Measurements from ENCODE around the gene CHMP1A.

CHMP1A gene

DNA sequence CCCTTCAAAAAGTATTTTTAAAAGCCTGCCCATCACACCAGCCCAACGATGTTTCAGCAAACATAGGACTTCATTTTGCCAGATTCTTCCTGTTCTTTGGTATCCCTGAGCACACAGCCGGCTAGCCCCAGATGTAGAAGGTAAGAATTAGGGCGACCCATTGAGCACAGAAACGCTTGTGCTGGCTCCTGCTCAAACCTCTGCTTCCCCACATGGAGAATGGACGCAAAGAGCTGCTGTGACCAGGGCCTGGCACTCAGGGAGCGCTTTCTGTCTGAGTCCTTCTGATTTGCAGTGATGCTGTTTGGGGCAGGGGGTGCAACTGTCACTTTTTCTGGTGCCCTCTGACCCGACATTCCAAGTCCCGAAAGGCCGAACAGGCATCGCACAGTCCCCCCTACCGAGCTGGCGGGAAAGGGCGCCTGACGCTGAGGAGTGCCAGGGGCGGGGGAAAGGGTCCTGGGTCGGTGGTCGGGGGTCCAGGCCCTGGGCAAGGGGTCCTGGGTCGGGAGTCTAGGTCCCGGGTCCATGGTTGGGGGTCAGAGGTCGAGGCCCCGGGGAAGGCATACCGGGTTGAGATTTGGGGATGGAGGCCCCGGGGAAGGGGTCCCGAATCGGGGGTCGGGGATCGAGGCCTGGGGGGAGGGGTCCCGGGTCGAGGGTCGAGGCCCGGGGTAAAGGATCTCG lies 930 bp downstream of the CHMP1A start:
- no peak for ATAC-seq (ENCODE audit: low read depth)
- H3K4me3 Mint-ChIP-seq = peak overlapping the region; percentile 87
- H3K9me3 Mint-ChIP-seq = no peaks in the 10 kb centered on the region
- DNase-seq (ENCODE audit: low spot score in 2 of 2) = no peak
- H3K36me3 Mint-ChIP-seq = peaks cover 2% of the 10 kb centered on the region
- H3K4me1 Mint-ChIP-seq = peaks cover 17% of the 10 kb centered on the region
- H3K27ac Mint-ChIP-seq = peak overlapping the region; percentile 90
- H3K27me3 Mint-ChIP-seq = no peaks in the 10 kb centered on the region

DNA sequence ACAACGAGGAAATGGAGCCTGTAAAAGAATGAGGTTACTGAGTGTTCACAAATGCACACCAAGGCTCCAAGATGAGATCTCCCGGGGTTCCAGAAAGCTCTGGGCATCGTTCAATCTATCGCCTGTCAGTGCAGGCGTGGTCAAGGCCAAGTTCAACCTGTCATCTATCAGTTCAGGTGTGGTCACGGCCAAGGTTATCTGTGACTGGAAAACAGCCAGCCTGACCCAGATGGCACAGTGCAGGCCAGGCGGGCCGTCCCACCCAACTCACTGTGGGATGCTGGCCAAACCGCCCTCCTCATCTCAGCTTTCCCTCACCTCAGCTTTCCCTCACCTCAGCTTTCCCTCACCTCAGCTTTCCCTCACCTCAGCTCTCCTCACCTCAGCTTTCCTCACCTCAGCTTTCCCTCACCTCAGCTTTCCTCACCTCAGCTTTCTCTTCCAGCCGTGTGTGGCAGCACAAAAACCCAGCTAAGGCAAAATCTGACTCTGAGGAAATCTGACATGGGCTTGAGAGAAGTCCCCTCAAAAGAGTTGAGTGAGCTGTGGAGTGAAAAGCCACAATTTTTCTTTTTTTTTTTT lies 2.4 kb downstream of the CHMP1A start:
- H3K4me3 Mint-ChIP-seq = peak overlapping the region; percentile 24
- no peaks in the 10 kb centered on the region for H3K9me3 Mint-ChIP-seq
- peaks cover 1% of the 10 kb centered on the region for H3K36me3 Mint-ChIP-seq
- peaks cover 17% of the 10 kb centered on the region for H3K4me1 Mint-ChIP-seq
- no peaks in the 10 kb centered on the region for H3K27me3 Mint-ChIP-seq
- no peak for DNase-seq (ENCODE audit: low spot score in 2 of 2)
- no peak for ATAC-seq (ENCODE audit: low read depth)
- H3K27ac Mint-ChIP-seq = no peak overlapping the region

DNA sequence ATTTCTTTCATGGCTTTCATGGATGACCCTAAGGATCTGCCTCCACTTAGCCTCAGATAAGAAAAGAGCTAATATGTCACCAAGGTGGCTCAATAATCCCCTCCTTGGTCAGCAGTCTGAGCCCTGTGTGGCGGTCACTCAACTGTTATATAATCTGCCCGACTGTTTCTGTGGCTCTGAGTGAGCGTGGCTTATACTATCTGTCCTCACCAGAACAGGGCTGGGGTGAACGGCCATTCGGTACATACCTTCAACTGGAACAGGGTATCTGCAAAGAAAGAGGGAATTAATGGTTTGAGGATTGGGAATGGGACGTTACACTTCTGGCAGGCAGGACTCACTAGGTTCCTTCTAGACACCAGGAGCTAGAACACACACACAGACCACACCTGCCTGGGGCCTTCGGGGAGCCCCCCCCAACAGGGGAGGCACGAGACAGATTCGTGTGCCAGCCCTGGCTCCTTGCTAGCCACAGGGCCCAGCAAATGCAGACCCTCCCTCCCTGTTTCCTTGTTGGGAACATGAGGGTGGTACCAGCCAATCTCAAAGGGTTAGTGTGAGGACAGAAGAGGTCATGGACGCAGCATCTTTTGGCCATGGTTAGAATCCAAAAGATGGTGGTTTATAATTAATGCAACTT lies 3.7 kb downstream of the CHMP1A start:
- ATAC-seq (ENCODE audit: low read depth) (no peak), DNase-seq (ENCODE audit: low spot score in 2 of 2) (no peak)
- H3K4me3 Mint-ChIP-seq = peak overlapping the region; percentile 11
- H3K27ac Mint-ChIP-seq = no peak overlapping the region
- peaks cover 8% of the 10 kb centered on the region for H3K36me3 Mint-ChIP-seq
- no peaks in the 10 kb centered on the region for H3K27me3 Mint-ChIP-seq
- H3K9me3 Mint-ChIP-seq = no peaks in the 10 kb centered on the region
- H3K4me1 Mint-ChIP-seq = peaks cover 17% of the 10 kb centered on the region

DNA sequence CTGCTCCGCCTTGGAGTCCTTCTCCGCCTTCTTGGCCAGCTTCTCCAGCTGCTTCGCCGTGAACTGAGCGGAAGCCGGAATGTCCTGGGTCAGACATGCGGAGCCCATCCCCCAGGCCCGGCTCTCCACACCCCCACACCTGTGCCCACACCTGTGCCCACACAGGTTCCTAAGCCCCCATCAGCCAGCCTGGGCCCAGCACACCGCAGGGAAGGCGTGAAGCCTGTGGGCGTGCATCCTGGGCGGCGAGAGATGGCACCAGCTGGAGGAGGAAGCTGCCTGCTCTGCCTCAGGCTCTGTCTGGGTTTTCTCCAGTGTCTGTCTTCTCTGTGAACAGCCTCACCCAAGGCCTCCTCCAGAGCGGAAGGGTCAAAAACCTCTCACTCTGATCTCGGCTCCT lies 5.9 kb downstream of the CHMP1A start:
- Mint-ChIP-seq H3K4me1 (peaks cover 10% of the 10 kb centered on the region), H3K27ac (no peak overlapping the region), H3K9me3 (no peaks in the 10 kb centered on the region), H3K4me3 (no peak overlapping the region), H3K27me3 (no peaks in the 10 kb centered on the region), H3K36me3 (peaks cover 16% of the 10 kb centered on the region)
- no peak for ATAC-seq (ENCODE audit: low read depth)
- DNase-seq (ENCODE audit: low spot score in 2 of 2) = no peak

DNA sequence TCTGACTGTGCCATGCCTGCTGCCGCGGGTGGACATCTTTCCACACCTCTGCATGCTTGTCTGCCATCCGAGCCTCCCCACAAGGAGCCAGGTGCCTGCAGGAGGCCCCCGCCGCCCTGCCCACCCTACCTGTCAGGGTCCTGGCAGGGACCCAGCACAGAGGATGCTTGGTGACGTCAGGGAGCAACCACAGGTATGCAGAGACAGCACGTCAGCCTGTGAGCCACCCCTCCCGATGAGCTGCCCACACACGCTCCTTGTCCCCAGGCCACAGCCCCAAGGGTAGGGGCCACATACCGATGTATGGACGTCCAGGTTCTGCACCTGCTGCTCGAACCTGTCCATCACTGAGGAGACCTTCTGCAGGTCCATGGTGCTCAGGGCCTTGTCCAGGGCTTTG lies 10.6 kb downstream of the CHMP1A start:
- Mint-ChIP-seq H3K27ac (no peak overlapping the region), H3K4me3 (no peak overlapping the region), H3K4me1 (no peaks in the 10 kb centered on the region), H3K27me3 (no peaks in the 10 kb centered on the region), H3K36me3 (peaks cover 27% of the 10 kb centered on the region), H3K9me3 (no peaks in the 10 kb centered on the region)
- DNase-seq (ENCODE audit: low spot score in 2 of 2) (no peak), ATAC-seq (ENCODE audit: low read depth) (no peak)

DNA sequence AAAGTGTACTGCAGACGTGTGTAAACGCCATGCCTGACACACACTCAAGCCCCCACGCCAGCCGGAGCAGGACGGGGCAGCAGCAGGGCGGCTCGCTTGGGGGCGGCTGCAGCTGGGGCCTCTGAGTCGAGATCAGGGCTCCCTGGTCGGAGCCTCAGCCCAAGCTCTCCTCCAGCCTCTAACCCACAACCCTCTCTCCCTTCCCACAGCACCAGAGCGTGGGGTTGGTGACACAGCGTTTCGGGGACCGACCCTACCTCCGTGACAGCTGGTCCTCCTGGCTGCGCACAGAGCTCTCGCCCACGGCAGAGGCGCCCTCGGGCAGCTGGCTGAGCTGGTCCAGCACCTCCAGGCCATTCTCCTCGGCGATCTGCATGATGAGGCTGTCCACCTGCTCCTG lies 11.2 kb downstream of the CHMP1A start:
- no peaks in the 10 kb centered on the region for H3K9me3 Mint-ChIP-seq
- H3K4me3 Mint-ChIP-seq = no peak overlapping the region
- H3K36me3 Mint-ChIP-seq = peaks cover 27% of the 10 kb centered on the region
- DNase-seq (ENCODE audit: low spot score in 2 of 2) (no peak), ATAC-seq (ENCODE audit: low read depth) (no peak)
- no peaks in the 10 kb centered on the region for H3K4me1 Mint-ChIP-seq
- no peaks in the 10 kb centered on the region for H3K27me3 Mint-ChIP-seq
- peak overlapping the region; percentile 20 for H3K27ac Mint-ChIP-seq

DNA sequence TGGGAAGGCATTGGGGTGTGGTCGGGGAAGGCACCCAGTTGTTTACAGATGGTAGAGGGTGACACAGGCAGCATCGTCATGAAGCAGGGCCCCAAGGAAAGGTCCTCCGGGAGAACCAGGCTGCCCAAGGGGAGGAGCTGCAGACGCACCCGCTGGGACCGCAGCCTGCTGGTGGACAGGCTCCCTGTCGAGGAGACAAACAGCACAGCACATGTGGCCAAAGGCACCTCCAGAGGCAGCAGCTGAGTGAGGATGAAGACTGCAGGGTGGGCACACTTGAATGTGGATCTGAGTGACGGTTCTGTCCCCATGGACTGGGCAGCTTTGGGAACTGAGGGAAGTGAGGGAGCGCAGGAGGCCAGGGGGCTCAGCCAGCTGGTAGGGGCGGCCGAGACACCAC lies 12.4 kb downstream of the CHMP1A start:
- H3K9me3 Mint-ChIP-seq = no peaks in the 10 kb centered on the region
- H3K27me3 Mint-ChIP-seq = no peaks in the 10 kb centered on the region
- H3K27ac Mint-ChIP-seq = no peak overlapping the region
- ATAC-seq (ENCODE audit: low read depth) = no peak
- peaks cover 25% of the 10 kb centered on the region for H3K36me3 Mint-ChIP-seq
- no peak overlapping the region for H3K4me3 Mint-ChIP-seq
- peaks cover 6% of the 10 kb centered on the region for H3K4me1 Mint-ChIP-seq
- no peak for DNase-seq (ENCODE audit: low spot score in 2 of 2)

DNA sequence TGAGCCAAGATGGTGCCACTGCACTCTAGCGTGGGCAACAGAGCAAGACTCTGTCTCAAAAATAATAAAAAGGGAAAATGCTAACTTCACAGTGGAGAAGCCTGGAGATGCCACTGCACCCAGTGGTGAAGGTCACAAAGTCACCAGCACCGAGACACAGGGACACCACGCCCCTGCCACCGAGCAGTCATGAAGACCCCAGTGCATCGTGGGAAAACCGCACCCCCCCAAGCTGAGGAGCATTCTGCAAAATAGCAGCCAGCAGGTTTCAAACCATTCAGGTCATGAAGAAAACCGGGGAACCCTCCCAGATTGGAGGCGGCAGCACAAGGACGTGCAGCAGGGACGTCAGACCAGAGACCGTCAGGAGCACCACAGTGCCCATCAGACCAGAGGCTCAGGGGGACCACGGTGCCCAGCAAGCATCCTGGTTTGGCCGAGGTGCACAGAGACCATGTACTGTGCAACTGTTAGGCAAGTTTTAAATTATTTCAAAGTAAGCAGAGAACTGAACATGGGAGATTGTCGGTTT lies 13.7 kb downstream of the CHMP1A start:
- no peak overlapping the region for H3K27ac Mint-ChIP-seq
- no peak for DNase-seq (ENCODE audit: low spot score in 2 of 2)

DNA sequence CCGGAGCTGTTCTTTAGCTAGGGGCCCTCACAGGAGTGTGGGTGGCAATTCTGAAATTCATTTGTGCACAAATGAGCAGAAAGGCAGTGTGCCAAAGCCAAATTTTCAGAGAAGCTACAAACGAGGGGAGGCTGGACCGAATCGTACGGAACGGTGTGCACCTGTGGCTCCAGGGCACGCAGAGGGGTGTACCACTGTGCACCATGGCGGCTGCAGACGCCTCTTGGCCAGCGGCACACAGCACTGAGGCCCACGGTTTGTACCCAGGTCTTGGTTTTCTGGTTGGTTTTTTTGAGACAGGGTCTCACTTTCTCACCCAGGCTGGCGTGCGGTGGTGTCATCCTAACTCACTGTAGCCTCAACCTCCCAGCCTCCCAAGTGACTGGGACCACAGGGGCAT lies 14.9 kb downstream of the CHMP1A start:
- Mint-ChIP-seq H3K4me3 (no peak overlapping the region), H3K27me3 (peaks cover 2% of the 10 kb centered on the region), H3K4me1 (peaks cover 6% of the 10 kb centered on the region), H3K9me3 (no peaks in the 10 kb centered on the region), H3K27ac (no peak overlapping the region), H3K36me3 (peaks cover 14% of the 10 kb centered on the region)
- DNase-seq (ENCODE audit: low spot score in 2 of 2) = no peak
- no peak for ATAC-seq (ENCODE audit: low read depth)

More for the DNA sequence above, 13.7 kb downstream of the CHMP1A start:
- no peaks in the 10 kb centered on the region for H3K9me3 Mint-ChIP-seq
- H3K27me3 Mint-ChIP-seq = peaks cover 2% of the 10 kb centered on the region
- no peak for ATAC-seq (ENCODE audit: low read depth)
- no peak overlapping the region for H3K4me3 Mint-ChIP-seq
- peaks cover 6% of the 10 kb centered on the region for H3K4me1 Mint-ChIP-seq
- H3K36me3 Mint-ChIP-seq = peaks cover 19% of the 10 kb centered on the region

DNA sequence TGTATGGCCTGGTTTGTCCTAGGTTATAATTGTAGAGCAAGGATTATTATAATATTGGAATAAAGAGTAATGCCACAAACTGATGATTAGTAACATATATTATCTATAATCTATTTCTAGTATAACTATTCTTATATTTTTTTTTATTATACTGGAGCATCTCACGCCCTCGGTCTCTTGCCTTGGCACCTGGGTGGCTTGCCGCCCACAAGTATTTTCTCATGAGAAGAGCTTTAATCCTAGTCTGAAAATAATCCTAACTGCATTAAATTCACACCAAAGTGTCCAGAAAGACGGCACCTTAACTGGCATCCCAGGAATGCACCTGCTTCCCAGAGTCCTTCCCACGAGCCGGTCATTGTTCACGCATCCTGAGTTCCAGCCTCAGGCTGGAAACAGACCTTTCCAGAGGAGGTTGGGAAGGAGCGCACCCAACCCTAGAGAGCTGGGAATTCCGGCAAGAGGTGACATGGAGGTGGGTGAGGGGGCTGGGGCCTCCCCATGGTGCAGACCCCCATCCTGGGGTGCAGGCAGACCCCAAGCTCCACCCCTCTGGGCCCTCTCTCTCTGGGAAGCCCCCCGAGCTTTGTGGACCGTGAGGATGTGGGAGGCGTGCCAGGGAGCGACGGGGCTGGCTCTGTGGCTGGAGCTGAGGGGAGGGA lies 15.9 kb downstream of the CHMP1A start:
- no peak overlapping the region for H3K4me3 Mint-ChIP-seq
- no peak overlapping the region for H3K27ac Mint-ChIP-seq

DNA sequence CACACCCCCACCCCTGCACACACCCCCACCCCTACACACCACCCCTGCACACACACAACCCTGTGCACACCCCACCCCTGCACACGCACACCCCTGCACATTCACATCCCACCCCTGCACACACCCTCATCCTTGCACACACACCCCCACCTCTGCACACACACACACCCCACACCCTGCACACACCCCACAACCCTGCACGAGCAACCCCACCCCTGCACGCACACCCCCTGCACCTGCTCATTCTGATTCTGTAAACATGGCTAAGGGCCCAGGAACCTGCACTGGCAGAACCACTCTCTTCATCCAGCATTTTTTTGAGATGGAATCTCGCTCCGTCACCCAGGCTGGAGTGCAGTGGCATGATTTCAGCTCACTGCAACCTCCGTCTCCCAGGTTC lies 18.1 kb downstream of the CHMP1A start:
- DNase-seq (ENCODE audit: low spot score in 2 of 2) (no peak), ATAC-seq (ENCODE audit: low read depth) (no peak)
- Mint-ChIP-seq H3K9me3 (no peaks in the 10 kb centered on the region), H3K36me3 (no peaks in the 10 kb centered on the region), H3K27me3 (peaks cover 2% of the 10 kb centered on the region), H3K27ac (no peak overlapping the region), H3K4me1 (peaks cover 6% of the 10 kb centered on the region), H3K4me3 (no peak overlapping the region)

More for the DNA sequence above, 15.9 kb downstream of the CHMP1A start:
- peaks cover 6% of the 10 kb centered on the region for H3K4me1 Mint-ChIP-seq
- no peaks in the 10 kb centered on the region for H3K9me3 Mint-ChIP-seq
- peaks cover 2% of the 10 kb centered on the region for H3K27me3 Mint-ChIP-seq
- peaks cover 11% of the 10 kb centered on the region for H3K36me3 Mint-ChIP-seq
- ATAC-seq (ENCODE audit: low read depth) (no peak), DNase-seq (ENCODE audit: low spot score in 2 of 2) (no peak)

DNA sequence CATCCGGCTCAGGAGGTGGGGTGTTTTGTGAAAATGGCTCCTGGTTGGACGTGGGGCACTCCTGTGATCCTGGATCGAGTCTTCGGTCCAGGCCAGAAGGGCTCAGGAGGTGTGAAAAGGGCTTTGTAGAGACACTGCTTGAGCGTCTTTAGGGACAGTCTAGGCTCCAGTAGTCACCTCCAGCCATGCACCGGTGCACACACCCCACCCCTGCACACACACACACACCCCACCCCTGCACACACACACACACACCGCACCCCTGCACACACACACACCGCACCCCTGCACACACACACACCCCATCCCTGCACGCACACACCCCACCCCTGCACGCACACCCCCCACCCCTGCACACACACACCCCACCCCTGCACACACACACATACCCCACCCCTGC lies 19.1 kb downstream of the CHMP1A start:
- ATAC-seq (ENCODE audit: low read depth) = no peak
- Mint-ChIP-seq H3K9me3 (no peaks in the 10 kb centered on the region), H3K27me3 (peaks cover 2% of the 10 kb centered on the region), H3K4me1 (peaks cover 6% of the 10 kb centered on the region), H3K27ac (no peak overlapping the region), H3K4me3 (no peak overlapping the region), H3K36me3 (no peaks in the 10 kb centered on the region)
- DNase-seq (ENCODE audit: low spot score in 2 of 2) = no peak

DNA sequence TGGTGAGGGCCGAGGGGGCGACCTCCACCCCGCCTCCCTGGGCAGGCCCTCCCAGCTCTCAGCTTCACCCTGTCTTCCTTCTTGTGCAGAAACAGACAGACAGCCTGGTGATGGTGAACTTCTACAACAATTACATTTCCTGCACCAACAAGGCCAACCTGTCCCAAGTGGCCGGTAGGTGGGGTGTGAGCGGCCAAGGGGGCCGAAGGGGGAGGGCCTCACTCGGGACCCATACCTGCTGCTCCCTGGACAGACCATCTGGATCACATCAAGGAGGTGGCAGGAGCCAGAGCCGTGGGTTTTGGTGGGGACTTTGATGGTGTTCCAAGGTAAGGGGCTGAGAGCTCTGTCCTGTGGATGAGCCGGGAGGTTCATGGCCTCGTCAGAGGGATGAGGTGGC lies 20.1 kb downstream of the CHMP1A start:
- no peak overlapping the region for H3K4me3 Mint-ChIP-seq
- peaks cover 3% of the 10 kb centered on the region for H3K27me3 Mint-ChIP-seq
- ATAC-seq (ENCODE audit: low read depth) (no peak), DNase-seq (ENCODE audit: low spot score in 2 of 2) (no peak)
- peaks cover 6% of the 10 kb centered on the region for H3K4me1 Mint-ChIP-seq
- H3K27ac Mint-ChIP-seq = no peak overlapping the region
- no peaks in the 10 kb centered on the region for H3K9me3 Mint-ChIP-seq
- no peaks in the 10 kb centered on the region for H3K36me3 Mint-ChIP-seq

DNA sequence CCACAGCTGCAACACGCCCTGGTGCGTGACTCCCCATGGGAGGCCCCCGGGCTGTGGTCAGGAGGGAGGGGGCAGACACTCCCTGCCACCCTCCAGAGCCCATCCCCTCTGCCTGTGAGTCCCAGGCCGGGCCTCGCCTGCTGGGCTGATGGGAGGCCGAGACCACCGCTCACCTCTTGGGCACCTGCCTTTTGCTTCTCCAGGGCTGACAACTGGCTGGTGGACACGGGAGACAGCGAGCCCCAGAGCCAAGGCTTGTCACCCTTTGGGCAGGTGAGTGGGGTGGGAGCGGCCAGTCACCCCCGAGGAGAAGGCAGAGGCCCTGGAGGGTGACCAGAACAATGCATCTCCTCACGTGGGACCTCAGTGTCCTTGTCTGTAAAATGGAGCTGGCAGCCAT lies 20.8 kb downstream of the CHMP1A start:
- Mint-ChIP-seq H3K36me3 (no peaks in the 10 kb centered on the region), H3K4me1 (peaks cover 6% of the 10 kb centered on the region), H3K27ac (no peak overlapping the region), H3K9me3 (no peaks in the 10 kb centered on the region), H3K4me3 (no peak overlapping the region), H3K27me3 (peaks cover 5% of the 10 kb centered on the region)
- DNase-seq (ENCODE audit: low spot score in 2 of 2) = no peak
- ATAC-seq (ENCODE audit: low read depth) = no peak
